Ectodermal cell (in vitro differentiated cells): ENCODE results near the gene SLC2A14. TPM values are rescaled to one million over a fixed set of nuclear protein-coding genes. Genes with fewer than 3 reads are reported as not detected.
"Not testable (repeated sequence)": the region's sequence is repeated elsewhere in the genome, so short reads cannot be mapped to it uniquely, and the experiment has no call there.

Experiments used
- H3K27ac ChIP-seq: 2 replicates; pipeline ENCODE4 v1.7.0; 2013; ENCODE audit warnings: mild to moderate bottlenecking, low read depth, low read length; ENCODE audit not compliant: insufficient read depth, poor library complexity, severe bottlenecking
- H3K27me3 ChIP-seq: 2 replicates; pipeline ENCODE4 v1.7.0; 2013; ENCODE audit warnings: mild to moderate bottlenecking, low read length; ENCODE audit not compliant: insufficient read depth, control insufficient read depth, poor library complexity, severe bottlenecking
- H3K36me3 ChIP-seq: one replicate; pipeline ENCODE4 v1.7.0; 2013; ENCODE audit warnings: low read length; ENCODE audit not compliant: control insufficient read depth, insufficient read depth
- H3K4me1 ChIP-seq: one replicate; pipeline ENCODE4 v1.7.0; 2013; ENCODE audit warnings: low read length; ENCODE audit not compliant: control insufficient read depth, insufficient read depth
- H3K4me3 ChIP-seq: 2 replicates; pipeline ENCODE4 v1.7.0; 2013; ENCODE audit warnings: low read depth, low read length, control low read depth; ENCODE audit not compliant: insufficient read depth
- H3K9me3 ChIP-seq: 2 replicates; pipeline ENCODE4 v1.7.0; 2013; ENCODE audit warnings: mild to moderate bottlenecking, low read length, moderate library complexity; ENCODE audit not compliant: control insufficient read depth
- WGBS, 2 experiments: methylation state at CpG; one replicate each; pipeline ENCODE4 v1.1.7; 2013; ENCODE audit warnings: missing lambda C conversion rate in 2 of 2; 5-methylcytosine and 5-hydroxymethylcytosine counted together
- polyA plus RNA-seq, 4 experiments: library from polyadenylated mRNA; stranded (reverse); fragments of 50-300 nt; gene quantifications; one replicate each; pipeline ENCODE4 v1.2.3, GENCODE V29; 2013

SLC2A14 gene
- 0.63 TPM for polyA plus RNA-seq (2013, experiment 1 of 4)
- polyA plus RNA-seq (2013, experiment 2 of 4): 0.44 TPM
- 0.32 TPM for polyA plus RNA-seq (2013, experiment 3 of 4)
- polyA plus RNA-seq (2013, experiment 4 of 4): 0.16 TPM

DNA sequence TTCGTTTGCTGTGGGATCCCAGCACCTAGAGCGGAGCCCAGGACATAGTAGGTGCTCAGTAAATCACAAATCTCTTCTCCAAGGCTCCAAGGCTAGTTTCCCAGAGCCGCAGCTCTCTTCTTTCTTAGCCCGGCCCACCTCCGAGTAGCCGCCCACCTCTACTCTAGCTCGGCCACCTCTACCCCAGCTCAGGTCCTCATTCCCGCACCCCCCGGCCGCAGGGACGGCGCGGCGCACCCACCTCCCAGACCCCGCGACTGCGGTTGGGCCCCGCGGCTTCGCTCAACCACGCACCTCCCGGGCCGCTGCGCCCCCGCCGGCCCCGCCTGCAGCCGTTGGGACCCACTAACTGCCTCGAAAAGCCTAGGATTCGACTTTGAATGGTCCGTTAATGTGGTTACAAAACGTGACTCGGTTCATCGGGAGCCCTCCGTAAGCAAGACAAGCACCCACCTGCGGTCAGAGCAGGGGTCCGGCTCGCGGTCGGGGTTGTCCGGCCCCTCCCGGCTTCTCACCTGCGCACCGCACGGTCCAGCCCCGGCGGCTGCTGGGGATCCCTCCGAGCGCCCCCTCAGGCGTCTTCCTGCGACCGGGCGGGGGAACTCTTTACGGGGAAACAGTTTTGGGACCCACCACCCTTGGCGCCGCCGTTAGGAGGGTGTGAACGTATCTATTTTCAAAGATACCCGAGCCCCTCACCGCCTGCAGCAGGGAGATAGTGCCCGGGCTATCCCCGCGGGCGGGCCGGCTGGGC, at the start of gene SLC2A14:
Gene SLC2A14 (minus strand): TSS at position 350 of the 754 bp plus-strand sequence. CDS start 3,035 bp downstream, outside the sequence.
- H3K36me3 ChIP-seq: no peaks in the 10 kb centered on the region
- 95 to 96% methylated on average over 65 of the region's 65 CpGs for WGBS, 2 experiments
- no peaks in the 10 kb centered on the region for H3K4me1 ChIP-seq
- no peak within 1 kb of the TSS for H3K4me3 ChIP-seq
- no peaks in the 10 kb centered on the region for H3K27me3 ChIP-seq
- no peaks in the 10 kb centered on the region for H3K9me3 ChIP-seq
- H3K27ac ChIP-seq: no peak within 1 kb of the TSS

DNA sequence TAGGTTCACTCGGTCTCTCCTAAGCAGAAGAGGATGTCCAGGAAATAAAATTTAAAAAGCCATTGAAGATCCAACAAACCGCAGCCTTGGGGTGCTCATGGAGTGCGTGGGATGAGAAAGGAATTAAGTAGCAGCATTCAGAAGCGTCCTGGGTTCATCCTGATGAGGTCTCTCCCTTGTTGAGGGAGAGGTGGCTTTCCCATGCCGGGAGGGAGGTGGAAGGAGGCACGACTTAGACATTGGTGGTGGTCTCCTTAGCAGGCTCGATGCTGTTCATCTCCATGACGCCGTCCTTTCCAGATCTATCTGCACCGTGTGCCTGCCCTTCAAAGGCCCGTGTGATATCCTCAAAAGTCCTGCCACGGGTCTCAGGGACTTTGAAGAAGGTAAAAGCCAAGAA, 48.5 kb upstream of the SLC2A14 start:
- H3K36me3 ChIP-seq: peaks cover 54% of the 10 kb centered on the region
- H3K27ac ChIP-seq, H3K9me3 ChIP-seq, H3K4me3 ChIP-seq, H3K27me3 ChIP-seq, H3K4me1 ChIP-seq: not testable (repeated sequence)
- 94 to 95% methylated on average over 8 to 11 of the region's 12 CpGs for whole genome bisulfite sequencing, 2 experiments

DNA sequence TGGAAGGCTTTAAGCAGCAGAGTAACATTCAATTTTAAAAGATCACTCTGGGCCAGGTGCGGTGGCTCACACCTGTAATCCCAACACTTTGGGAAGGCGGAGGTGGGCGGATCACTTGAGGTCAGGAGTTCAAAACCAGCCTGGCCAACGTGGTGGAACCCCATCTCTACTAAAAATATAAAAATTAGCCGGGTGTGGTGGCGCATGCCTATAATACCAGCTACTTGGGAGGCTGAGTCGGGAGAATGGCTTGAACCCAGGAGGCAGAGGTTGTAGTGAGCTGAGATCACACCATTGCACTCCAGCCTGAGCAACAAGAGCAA, 45.5 kb upstream of the SLC2A14 start:
- H3K27me3 ChIP-seq, H3K4me3 ChIP-seq, H3K4me1 ChIP-seq, H3K27ac ChIP-seq, H3K9me3 ChIP-seq: not testable (repeated sequence)
- WGBS, 2 experiments: 90 to 97% methylated on average over 7 of the region's 7 CpGs
- H3K36me3 ChIP-seq: peaks cover 35% of the 10 kb centered on the region

DNA sequence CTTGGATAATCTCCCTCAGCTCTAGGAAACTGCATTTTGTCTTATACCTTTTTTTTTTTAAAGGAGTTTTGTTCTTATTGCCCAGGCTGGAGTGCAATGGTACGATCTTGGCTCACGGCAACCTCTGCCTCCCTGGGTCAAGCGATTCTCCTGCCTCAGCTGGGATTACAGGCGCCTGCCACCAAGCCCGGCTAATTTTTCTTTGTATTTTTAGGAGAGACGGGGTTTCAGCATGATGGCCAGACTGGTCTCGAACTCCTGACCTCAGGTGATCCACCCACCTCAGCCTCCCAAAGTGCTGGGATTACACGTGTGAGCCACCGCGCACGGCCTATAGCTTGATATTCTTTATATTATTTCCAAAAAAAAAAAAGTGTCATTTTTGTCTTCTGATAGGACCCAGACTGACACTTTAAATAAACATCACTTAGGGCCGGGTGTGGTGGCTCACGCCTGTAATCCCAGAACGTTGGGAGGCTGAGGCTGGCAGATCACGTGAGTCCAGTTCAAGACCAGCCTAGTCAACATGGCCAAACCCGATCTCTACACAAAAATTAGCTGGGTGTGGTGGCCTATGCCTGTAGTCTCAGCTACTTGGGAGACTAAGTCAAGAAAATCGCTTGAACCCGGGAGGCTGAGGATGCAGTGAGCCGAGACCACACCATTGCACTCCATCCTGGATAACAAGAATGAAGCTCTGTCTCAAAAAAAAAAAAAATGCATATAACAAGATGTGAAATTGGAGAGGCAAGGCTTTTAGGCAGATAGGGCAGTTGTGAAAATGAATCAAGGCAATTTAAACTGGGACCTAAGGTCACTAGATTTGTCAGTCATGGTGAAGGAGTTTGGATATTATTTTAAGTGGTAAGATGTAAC, 44.9 kb upstream of the SLC2A14 start:
- H3K36me3 ChIP-seq: peaks cover 29% of the 10 kb centered on the region
- H3K27me3 ChIP-seq: no peaks in the 10 kb centered on the region
- WGBS, 2 experiments: 91% methylated on average over 19 of the region's 19 CpGs
- no peak overlapping the region for H3K4me3 ChIP-seq
- no peaks in the 10 kb centered on the region for H3K9me3 ChIP-seq
- H3K27ac ChIP-seq: no peak overlapping the region
- no peaks in the 10 kb centered on the region for H3K4me1 ChIP-seq

DNA sequence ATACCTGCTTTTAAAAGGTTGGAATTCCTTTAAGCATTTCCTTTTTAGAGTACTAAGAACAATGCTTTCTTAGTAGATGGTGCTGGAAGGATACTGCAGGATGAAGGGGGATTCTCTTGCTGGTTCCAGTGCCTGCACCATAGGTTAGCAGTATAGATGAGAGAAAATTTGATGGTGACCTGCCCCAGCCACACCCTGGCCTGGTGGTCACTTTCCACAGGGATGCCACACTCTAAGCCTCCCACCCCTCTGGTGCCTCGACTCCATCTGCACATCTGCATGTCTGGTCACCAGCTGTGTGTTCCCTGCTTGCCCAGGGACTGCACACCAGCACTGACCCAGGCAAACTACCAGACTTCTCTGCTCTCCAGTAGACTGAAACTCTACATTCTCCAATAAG, 44.2 kb upstream of the SLC2A14 start:
- Histone ChIP-seq H3K4me3 (no peak overlapping the region), H3K4me1 (no peaks in the 10 kb centered on the region), H3K9me3 (no peaks in the 10 kb centered on the region), H3K36me3 (peaks cover 22% of the 10 kb centered on the region), H3K27ac (no peak overlapping the region), H3K27me3 (no peaks in the 10 kb centered on the region)
- WGBS, 2 experiments: 74 to 81% methylated on average over 1 of the region's 1 CpG

DNA sequence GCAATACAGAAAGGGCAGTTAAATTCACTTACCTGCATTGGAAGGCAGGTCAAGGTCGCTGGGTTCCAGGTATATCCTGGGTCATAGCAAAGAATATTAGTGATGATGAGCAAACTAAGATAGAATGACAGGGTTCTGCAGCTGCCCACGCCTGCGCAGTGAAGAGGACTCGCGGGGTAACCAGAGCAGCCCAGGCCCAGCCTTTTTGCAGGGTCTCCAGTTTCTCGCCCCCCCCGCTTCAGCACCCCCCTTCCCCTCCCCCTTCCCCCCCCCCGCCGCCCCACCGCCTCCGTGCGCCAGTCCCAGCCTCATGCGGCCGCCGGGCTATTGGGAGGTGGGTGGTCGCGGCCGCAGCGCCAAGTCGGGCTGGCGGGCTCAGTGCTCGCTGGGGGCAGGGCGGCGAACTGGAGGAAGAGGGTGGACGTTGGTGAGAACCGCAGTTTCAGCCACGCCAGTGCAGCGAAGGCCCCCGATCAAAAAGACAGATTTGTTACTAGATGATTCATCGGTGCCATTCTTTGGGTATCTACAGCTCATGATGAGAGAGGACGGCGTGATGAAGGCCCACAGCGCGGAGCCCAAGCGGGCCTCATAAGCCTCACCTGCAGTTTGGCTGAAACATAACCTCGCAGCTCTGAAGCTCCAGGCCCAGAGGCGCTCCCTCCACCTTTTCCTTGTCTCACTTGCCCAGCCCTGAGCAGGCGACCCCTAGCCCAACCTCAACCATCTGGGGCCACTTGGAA, 43.1 kb upstream of the SLC2A14 start:
- no peaks in the 10 kb centered on the region for H3K9me3 ChIP-seq
- no peak overlapping the region for H3K4me3 ChIP-seq
- H3K36me3 ChIP-seq: peaks cover 16% of the 10 kb centered on the region
- H3K4me1 ChIP-seq: no peaks in the 10 kb centered on the region
- H3K27ac ChIP-seq: no peak overlapping the region
- no peaks in the 10 kb centered on the region for H3K27me3 ChIP-seq
- WGBS, 2 experiments: 92 to 95% methylated on average over 33 to 34 of the region's 38 CpGs

DNA sequence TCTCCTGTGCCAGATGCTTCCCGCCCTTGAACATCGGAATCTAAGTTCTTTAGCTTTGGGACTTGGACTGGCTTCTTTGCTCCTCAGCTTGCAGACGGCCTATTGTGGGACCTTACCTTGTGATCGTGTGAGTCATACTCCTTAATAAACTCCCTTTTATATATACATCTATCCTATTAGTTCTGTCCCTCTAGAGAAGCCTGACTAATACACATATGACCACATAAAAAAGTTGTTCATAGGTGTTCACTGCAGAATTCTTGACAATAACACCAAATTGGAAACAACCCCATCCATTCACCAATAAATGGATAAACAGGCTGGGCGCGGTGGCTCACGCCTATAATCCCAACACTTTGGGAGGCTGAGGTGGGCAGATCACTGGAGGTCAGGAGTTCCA, 37.4 kb upstream of the SLC2A14 start:
- not testable (repeated sequence) for H3K27me3 ChIP-seq, H3K27ac ChIP-seq, H3K9me3 ChIP-seq, H3K36me3 ChIP-seq, H3K4me3 ChIP-seq, H3K4me1 ChIP-seq
- WGBS, 2 experiments: 83 to 91% methylated on average over 7 of the region's 7 CpGs

DNA sequence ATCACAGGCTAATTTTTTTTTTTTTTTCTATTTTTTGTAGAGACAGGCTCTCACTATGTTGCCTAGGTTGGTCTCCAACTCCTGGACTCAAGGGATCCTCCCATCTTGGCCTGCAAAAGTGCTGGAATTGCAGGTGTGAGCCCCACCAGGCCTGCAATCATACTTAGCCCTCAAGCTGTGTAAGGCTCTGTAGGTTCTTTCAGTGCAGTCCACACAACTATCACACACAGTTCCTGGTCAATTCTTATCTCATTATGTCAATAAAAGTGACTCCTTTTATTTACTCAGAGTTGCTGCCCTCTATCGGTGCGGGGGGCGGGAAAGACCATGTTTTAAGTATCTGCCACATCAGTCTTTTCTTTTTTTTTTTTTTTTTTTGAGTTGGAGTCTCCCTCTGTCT, 34.3 kb upstream of the SLC2A14 start:
- Histone ChIP-seq H3K4me3 (no peak overlapping the region), H3K4me1 (peaks cover 5% of the 10 kb centered on the region), H3K36me3 (no peaks in the 10 kb centered on the region), H3K27me3 (no peaks in the 10 kb centered on the region), H3K27ac (no peak overlapping the region), H3K9me3 (no peaks in the 10 kb centered on the region)
- 37 to 47% methylated on average over 3 of the region's 3 CpGs for WGBS, 2 experiments

DNA sequence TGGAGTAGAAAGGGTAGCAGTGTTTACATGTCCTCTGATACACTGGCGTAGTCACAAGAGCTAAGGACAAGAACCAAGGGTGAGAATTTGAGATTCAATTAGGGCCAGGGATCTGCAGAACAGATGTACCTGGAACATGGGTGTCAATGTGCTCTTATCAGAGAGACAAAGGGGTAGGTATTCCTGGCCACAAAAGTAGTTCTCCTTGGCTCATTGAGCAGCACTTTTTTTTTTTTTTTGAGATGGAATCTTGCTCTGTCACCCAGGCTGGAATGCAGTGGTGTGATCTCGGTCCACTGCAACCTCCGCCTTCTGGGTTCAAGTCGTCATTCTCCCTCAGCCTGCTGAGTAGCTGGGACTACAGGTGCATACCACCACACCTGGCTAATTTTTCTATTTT, 33.6 kb upstream of the SLC2A14 start:
- not testable (repeated sequence) for H3K36me3 ChIP-seq, H3K4me1 ChIP-seq, H3K27ac ChIP-seq, H3K27me3 ChIP-seq, H3K4me3 ChIP-seq, H3K9me3 ChIP-seq
- WGBS, 2 experiments: 52 to 57% methylated on average over 4 of the region's 4 CpGs

DNA sequence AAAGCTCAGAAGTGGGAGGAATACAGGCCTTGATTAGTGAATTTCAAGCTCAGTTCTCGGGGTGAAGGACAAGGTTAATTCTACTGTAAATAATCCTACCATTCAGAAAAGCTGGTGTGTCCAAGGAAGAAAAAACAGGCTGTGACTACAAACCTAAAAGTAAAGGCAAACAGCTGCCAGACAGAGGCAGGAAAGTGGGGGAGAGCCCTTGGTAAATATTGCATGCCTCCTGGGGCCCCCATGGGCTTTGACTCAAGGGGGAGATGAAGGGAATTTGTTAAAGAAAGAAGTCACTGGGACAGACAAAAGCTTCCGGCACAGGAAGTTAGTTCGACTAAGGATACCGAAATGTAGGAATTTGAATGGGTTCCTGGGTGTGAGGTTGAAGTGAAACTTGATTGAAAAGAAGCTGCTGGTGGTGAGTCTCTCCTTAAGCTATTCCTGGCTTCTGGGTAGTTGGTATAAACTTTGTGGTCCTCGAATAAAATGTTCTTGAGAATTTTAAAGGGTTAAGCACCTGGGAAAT, 32.9 kb upstream of the SLC2A14 start:
- H3K4me1 ChIP-seq, H3K4me3 ChIP-seq, H3K36me3 ChIP-seq, H3K27me3 ChIP-seq, H3K9me3 ChIP-seq, H3K27ac ChIP-seq: not testable (repeated sequence)
- 11 to 15% methylated on average over 2 of the region's 5 CpGs for WGBS, 2 experiments
